Esophagus muscularis mucosa (tissue), 3 donors: ENCODE data around the gene BAHCC1.

Experiments used
- POLR2A ChIP-seq: fragments of 450-650 bp; IDR thresholded peaks from one replicate; pipeline ENCODE4 v1.6.1; 2017; ENCODE audit warnings: antibody characterized with exemption, moderate library complexity, mild to moderate bottlenecking, low read depth
- TF ChIP-seq, protein P1 (sequence below), 3 experiments: fragments of 200-600 bp in 2 of 3; fragments of 450-650 bp in 1 of 3; sonication (generic) in 2 of 3; IDR thresholded peaks; one replicate each; pipeline ENCODE4 v1.5.1; 2017 to 2019; ENCODE audit warnings: antibody characterized with exemption in 3 of 3, mild to moderate bottlenecking in 2 of 3, moderate library complexity in 1 of 3

- TF ChIP-seq, protein P1, sequence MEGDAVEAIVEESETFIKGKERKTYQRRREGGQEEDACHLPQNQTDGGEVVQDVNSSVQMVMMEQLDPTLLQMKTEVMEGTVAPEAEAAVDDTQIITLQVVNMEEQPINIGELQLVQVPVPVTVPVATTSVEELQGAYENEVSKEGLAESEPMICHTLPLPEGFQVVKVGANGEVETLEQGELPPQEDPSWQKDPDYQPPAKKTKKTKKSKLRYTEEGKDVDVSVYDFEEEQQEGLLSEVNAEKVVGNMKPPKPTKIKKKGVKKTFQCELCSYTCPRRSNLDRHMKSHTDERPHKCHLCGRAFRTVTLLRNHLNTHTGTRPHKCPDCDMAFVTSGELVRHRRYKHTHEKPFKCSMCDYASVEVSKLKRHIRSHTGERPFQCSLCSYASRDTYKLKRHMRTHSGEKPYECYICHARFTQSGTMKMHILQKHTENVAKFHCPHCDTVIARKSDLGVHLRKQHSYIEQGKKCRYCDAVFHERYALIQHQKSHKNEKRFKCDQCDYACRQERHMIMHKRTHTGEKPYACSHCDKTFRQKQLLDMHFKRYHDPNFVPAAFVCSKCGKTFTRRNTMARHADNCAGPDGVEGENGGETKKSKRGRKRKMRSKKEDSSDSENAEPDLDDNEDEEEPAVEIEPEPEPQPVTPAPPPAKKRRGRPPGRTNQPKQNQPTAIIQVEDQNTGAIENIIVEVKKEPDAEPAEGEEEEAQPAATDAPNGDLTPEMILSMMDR (IDR thresholded peaks at IDR 0.05), result no peak
- no peak for TF ChIP-seq POLR2A
Measured at GRCh38 chr17:81346908-81347349, 48.3 kb upstream of the BAHCC1 start.
